M059J (cell line): ENCODE measurements around the gene PTPN22. TPM values are rescaled to one million over a fixed set of nuclear protein-coding genes. Genes with fewer than 3 reads are reported as not detected.

ENCODE experiments used
- DNase-seq: peaks from one replicate; pipeline ENCODE4 v3.0.0-alpha.2; 2012; ENCODE audit warnings: low read depth
- total RNA-seq: library from RNA; depleted of rRNA; stranded (reverse); fragments of >200 nt; shearing (Covaris generic); gene quantifications from 2 replicates; pipeline ENCODE4 v1.2.3, GENCODE V29; 2014

Gene PTPN22
- total RNA-seq, 1 experiment from 2014 or later = 1.9 TPM

- DNase-seq = peak; percentile 32
These were observed 16.1 kb upstream of the PTPN22 start, which contains the start of gene BCL2L15 for GRCh38 chr1:113887402-113888175. BCL2L15 (minus strand) TSS chr1:113887581; CDS start chr1:113887375, 206 bp downstream.

- no peak for DNase-seq
These were observed 15.2 kb upstream of the PTPN22 start for GRCh38 chr1:113886417-113887401.

GRCh38 chr1:113881661-113882060 lies 10.1 kb upstream of the PTPN22 start:
- no peak for DNase-seq

GRCh38 chr1:113879739-113880038 lies 8.2 kb upstream of the PTPN22 start:
- no peak for DNase-seq

- DNase-seq = no peak
These were observed 4.7 kb upstream of the PTPN22 start for GRCh38 chr1:113876176-113876575.

- no peak for DNase-seq
These were observed 4.2 kb upstream of the PTPN22 start for GRCh38 chr1:113875714-113876113.

GRCh38 chr1:113874012-113874879 lies 2.7 kb upstream of the PTPN22 start:
- DNase-seq = peak; percentile 87

GRCh38 chr1:113872219-113872935 lies 865 bp upstream of the PTPN22 start:
- peak; percentile 10 for DNase-seq

- DNase-seq = no peak
These were observed 734 bp downstream of the PTPN22 start for GRCh38 chr1:113870778-113871177.

GRCh38 chr1:113868387-113869083 lies 3.0 kb downstream of the PTPN22 start:
- peak; percentile 87 for DNase-seq

GRCh38 chr1:113861641-113862040 lies 9.9 kb downstream of the PTPN22 start:
- no peak for DNase-seq

- peak; percentile 83 for DNase-seq
These were observed 10.6 kb downstream of the PTPN22 start for GRCh38 chr1:113860891-113861290.

- no peak for DNase-seq
These were observed 11.9 kb downstream of the PTPN22 start for GRCh38 chr1:113859478-113860175.

GRCh38 chr1:113858982-113859381 lies 12.5 kb downstream of the PTPN22 start:
- no peak for DNase-seq

GRCh38 chr1:113858418-113858817 lies 13.1 kb downstream of the PTPN22 start:
- no peak for DNase-seq

- no peak for DNase-seq
These were observed 13.7 kb downstream of the PTPN22 start for GRCh38 chr1:113857776-113858175.

- no peak for DNase-seq
These were observed 15.1 kb downstream of the PTPN22 start for GRCh38 chr1:113856401-113856790.

GRCh38 chr1:113855630-113856400 lies 15.7 kb downstream of the PTPN22 start:
- peak; percentile 13 for DNase-seq

GRCh38 chr1:113854234-113854633 lies 17.3 kb downstream of the PTPN22 start:
- DNase-seq = no peak
